HG02610 (cell line): ENCODE results near the gene AMIGO1.

Experiments
- ATAC-seq: cut with Tn5 transposase; IDR thresholded peaks from one replicate; pipeline ENCODE4 v1.9.1; 2021; ENCODE audit warnings: mild to moderate bottlenecking, moderate library complexity; ENCODE audit not compliant: unreplicated experiment

AMIGO1 gene

DNA sequence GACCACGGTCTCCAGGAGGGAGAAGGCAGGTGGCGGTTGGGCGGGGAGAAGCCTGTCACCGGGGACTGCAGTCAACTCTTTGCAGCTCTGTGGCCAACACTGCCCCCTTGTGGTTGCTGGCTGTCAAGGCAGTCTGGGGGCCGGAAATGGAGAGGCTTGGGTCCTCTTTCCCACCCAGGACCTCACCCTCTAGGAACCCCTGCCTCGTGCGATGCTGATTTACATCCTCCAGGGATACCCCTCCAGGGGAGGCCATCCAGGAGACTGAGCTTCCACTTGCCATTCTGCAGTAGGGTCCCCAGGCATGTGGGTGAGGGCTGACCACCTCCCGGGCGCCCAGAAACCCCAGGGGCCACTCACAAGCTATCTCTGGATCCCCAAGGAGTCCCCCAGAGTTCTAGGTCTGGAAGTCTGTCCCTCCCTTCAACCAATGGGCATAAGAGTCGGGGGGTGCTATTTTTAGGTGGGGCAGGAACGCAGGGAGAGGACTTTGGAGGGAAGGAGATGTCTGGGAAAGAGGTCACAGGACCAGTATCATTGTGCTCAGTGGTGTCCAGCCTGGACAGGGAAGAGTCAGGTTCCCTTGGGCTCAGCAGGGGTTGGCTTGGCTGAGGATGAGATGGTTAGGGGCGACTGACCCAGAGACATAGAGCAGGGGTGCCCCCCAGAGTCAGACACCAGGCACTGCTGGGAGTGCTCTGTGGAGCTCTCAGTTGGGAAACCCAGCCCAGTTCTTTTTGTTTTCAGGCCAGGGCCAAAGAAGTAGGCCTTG lies 23.0 kb upstream of the AMIGO1 start:
- ATAC-seq, result peak; percentile 69

DNA sequence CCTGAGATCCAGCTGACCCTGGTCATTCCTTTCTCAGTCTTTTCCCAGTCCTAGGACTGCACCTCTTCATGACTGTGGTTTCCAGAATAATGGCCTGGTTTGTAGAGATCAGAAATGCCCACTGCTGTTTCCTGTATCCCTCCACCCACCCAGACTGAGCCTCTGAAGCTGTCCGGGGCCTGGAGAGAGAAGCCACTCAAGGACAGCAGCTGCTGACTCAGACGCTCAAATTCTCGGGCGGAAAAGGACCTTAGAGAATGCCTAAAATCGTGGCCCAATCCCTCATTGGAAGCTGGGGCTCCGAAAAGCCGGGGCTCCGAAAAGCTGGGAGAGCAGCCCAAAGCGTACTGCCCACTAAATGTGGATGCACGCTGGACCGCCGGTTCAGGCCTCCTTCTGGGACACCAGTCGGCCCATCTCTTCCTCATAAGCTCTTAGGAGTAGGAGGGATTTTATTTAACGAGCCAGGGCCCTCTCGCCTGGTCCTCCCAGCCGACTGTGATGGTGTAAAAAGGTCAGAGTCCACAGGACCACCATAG lies 22.4 kb upstream of the AMIGO1 start:
- ATAC-seq, result no peak

DNA sequence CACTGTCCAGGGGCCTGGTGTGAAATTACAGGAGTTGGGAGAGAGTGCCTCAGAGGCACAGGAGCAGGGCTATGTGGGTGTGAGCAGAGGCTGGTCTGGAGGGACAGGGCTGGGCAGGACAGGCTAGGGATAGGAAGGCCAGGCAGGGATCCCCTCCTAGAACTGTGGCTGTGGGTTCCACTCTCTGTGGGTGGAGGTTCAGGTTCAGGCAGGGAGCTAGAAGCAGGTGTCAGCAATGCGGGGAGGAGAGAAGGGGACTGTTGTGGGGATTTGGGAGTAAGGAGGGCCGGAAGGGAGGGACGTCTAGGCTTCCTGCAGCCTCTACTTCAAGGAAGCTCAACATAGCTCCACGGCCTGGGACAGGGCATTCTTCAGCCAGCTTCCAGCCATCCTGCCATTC lies 21.9 kb upstream of the AMIGO1 start:
- no peak for ATAC-seq

DNA sequence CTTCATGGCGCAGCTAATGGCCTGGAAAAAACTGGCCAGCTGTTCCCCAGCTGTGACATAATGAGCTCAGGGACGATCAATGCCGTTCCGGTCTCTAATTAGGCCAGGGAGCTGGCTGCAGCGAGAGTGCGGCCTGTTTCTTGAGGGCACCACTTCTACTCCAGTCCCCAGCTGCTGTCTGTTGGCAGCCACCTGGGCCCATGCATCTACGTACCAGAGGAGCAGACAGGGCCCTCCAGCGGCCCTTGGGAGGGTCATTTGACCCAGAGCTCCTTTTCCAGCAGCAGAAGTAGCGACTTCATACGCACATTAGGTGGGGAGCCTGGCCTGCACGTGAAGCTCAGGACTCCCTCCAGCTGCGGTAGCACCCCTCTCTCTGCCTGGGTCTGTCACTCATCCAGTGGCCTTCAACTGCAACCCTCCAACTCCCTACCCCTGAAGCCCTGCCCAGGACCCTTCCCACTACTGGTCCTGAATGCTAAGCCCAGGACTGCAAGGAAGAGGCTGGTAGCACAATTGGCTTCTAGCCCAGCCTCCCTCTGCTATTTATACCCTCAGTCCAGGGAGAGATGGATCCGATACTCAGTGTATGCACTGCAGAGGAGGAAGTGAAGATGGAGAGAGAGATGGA lies 21.0 kb upstream of the AMIGO1 start:
- no peak for ATAC-seq

GRCh38 chr1:109529881-109530456 lies 20.4 kb upstream of the AMIGO1 start:
- ATAC-seq, result no peak

- no peak for ATAC-seq
Measured at GRCh38 chr1:109528712-109529111, 19.2 kb upstream of the AMIGO1 start.

DNA sequence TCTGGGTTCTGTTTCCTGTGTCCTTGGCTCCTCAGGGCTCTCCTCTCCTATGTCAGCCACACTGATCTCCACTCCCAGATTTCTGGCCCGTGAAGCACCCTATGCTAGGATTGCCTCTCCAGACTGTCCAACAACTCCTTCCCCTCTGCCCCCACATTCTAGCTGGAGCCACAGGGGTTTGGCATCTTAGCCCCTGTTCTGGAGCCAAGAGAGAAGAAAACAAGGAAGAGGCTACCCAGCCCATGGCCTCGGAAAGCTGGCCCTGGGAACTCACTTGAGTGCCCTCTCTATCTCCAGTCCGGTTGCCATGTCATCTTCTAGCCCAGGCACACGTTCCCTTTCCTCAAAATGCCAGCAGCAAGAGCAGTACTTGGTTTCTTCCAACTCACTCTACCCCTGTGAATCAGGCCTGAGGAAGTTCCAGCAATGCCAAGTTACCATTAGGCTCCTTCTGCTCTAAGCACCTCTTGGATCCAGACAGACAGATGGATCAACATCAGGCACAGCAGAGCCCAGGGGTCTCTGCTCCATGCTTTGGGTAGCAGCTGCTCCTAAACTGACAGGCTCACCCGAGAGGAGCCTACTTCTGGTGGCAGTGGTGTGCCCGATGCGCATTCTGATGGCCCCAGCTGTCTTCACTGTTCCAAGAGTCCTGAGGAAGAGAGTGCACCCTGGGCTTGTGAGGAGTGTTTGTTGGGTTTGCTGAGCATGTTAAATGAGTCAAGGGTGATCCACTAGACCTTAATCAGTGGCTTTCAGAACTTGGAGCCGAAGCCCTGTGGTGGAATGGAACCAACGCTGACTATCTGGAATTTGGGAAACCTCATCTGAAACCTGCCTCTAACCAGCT lies 18.5 kb upstream of the AMIGO1 start:
- no peak for ATAC-seq

DNA sequence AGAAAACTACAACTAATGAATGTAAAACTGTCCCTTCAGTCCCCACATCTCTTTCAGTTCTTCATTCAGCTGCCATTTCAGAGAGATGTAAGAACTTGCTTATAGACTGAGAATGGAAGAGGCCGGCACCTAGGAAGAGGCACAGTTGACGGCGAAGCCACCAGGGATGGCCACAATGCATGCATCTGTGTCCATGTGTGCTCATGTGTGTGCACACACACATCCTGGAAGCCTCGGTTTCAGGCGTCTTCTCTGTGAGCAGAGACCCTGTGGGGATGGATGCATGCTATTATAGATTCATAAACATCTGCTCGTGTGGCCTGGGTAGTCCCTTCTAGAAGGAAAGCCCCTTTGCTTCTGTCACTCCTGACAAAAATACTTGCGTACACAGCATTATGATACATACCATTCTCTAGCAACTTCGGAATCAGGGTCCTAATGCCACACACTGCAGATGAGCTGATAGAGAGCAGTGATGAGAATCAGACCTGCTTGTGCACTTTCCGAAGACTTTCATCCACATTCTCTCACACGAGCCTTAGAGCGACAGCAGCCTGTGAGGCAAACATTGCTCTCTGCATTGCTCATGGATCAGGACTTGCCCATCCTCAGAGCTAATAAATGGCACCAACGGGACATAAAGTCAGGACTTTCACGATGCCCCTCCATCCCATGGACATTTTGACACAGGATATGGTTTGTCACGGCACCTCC lies 17.7 kb upstream of the AMIGO1 start:
- ATAC-seq, result peak; percentile 76

DNA sequence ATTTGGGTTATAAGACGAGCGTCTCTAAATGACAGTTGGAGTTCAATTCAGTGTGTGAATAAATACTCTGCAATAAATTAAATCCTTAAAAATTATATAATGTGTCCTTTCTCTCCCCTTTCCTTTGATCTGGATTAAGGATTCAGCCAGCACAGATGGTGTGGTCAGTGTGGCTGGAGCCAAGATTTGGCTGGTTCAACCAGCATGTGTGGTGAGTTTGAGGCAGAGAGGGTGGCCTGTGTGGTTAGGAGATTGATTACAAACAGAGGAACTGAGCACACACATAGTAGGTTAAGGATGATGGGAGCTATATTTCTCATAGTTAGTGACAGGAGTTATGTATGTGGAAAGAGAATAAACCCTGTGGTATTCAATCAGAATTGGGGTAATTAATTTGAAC lies 14.2 kb upstream of the AMIGO1 start:
- ATAC-seq, result no peak

GRCh38 chr1:109522026-109522425 lies 12.5 kb upstream of the AMIGO1 start:
- no peak for ATAC-seq

DNA sequence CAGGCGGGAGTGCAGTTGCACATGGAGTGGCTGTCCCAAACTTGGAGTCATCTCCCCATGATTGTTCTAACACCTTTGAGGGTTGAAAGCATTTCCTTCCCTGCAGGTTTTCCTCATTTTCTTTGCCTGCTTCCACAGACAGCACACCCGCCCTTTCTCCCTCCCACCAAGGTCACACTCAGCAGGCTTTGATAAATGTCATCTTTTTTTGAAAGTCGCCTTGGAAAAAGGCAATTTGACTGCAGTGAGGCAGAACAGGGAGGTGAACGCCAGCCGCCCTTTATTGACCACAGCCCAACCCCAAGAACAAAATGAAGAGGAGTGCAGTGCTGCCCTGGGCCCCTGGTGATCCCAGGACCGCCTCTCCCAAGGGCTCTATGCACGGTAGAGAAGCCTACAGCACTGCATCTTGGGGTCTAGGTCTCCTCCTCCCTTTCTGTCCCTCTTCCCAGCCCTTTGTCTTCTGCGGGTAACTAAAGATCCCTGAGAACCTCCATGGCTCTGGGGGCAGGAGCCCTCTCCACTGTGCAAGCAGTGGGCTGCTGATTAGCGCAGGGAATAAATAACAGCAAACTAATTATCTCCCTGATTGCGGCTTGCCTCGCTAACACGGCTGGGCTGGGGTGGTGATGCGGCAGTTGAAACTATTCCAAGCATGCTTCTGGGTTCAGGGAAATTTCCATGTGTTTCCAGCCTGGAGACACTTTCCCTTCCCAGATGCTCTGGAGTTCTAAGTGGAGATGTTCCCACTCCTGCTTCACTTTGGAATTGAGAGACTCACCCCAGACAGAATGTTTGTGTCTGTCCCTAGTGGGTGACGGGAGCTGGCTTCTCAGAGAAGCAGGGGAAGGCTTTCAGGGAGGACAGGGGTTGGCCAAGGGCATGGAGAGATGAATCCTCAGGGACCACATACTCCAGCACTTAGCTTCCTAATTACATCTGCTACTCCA lies 11.8 kb upstream of the AMIGO1 start:
- no peak for ATAC-seq

DNA sequence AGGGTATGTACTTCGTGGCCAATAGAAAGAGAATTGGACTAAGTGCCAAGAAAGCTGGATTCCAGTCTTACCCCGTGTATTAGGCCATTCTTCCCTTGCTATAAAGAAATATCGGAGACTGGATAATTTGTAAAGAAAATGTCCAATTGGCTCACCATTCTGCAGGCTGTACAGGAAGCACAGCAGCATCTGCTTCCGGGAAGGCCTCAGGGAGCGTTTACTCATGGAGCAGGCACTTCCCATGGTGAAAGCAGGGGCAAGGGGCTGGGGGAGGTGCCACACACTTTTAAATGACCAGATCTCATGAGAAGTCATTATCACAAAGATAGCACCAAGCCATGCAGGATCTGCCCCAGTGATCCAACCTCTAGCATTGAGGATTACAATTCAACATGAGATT lies 7.8 kb upstream of the AMIGO1 start:
- ATAC-seq, result no peak

DNA sequence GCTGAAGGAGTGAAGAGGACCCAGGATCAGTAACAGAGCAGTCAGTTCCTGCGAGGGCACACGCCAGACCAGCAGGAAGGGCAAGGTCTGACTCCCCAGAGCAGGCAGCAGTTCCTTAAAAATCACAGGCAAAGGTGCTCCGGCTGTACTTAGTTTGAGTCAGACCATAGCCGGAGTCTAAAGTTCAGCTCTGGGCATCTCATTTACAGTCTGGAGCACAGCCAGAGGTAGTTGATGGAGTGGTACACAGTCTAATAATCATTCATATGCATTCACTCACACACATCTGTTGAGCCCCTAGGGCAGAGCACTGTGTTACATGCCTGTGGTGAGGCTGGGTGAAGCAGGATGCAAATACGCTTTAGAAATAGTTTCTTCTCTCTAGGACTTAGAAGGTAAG lies 7.3 kb upstream of the AMIGO1 start:
- ATAC-seq, result no peak

GRCh38 chr1:109514846-109515245 lies 5.3 kb upstream of the AMIGO1 start:
- ATAC-seq, result no peak

- no peak for ATAC-seq
Measured at GRCh38 chr1:109513110-109513710, 3.7 kb upstream of the AMIGO1 start.

DNA sequence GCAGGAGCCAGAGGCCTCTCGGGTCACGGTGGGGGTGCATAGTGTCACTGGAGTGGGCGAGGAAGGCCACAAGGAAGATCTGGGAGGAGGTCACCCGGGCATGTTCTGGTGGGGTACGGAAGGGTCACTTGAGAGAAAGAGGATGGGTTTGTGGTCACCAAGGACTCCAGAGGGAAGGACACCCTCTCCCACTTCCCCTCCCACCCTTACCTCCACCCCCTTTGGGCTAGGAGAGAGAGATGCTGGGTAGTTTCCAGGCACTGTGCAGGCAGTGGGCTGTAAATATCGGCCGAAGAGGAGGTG lies 703 bp downstream of the AMIGO1 start:
- no peak for ATAC-seq

DNA sequence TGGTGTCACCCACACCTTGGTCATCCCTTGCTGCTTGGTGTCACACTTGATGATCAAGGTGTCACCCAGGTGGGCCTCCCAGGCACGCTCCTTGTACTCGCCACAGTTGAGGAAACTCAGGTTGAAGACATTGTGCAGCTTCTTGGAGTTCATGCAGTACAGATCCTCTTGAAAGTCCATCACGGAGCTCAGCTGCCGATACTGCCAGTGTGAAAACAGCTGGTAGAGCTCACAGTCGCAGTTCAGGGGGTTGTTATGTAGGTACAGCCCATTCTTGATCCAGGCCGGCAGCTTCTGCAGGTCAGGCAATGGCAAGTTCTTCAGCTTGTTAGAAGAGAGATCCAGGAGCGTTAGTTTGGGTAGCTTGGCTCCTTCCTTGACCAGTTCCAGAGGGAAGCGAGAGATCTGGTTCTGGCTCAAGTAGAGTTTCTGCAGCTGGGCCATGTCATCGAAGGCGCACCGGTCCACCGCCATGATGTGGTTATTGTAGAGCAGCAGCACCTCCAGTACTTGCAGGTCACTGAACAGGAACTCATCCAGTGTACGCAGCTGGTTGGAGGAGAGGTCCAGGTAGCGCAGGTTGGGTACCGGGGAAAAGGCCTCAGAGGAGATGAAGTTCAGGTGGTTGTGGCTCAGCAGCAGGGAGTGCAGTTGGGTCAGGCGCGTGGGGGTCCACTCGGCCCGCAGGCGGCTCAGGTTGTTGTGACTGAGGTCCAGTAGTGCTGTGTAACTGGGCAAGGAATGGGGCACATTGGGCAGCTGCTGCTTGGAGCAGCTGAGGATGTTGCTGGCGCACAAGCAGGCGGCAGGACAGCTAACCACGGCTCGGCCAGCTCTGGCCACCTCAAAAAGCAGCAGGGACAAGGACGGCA lies 1.3 kb downstream of the AMIGO1 start:
- no peak for ATAC-seq

GRCh38 chr1:109504974-109505373 lies 4.6 kb downstream of the AMIGO1 start:
- ATAC-seq, result no peak
